AG10803 (cell line): ENCODE measurements around the gene CLCNKB.
"Not testable (repeated sequence)": the region's sequence is repeated elsewhere in the genome, so short reads cannot be mapped to it uniquely, and the experiment has no call there.

Source experiments
- DNase-seq: peaks from one replicate; pipeline ENCODE4 v3.0.0; 2010; ENCODE audit warnings: low read depth
- H3K4me3 ChIP-seq: 2 replicates; pipeline ENCODE4 v1.5.1; 2011; ENCODE audit warnings: mild to moderate bottlenecking, low read length, control low read depth
- CTCF ChIP-seq: conservative IDR thresholded peaks from 2 replicates; pipeline ENCODE4 v1.5.1; 2011; ENCODE audit warnings: mild to moderate bottlenecking, low read length, control low read depth, inconsistent platforms

The CLCNKB gene

GRCh38 chr1:16020325-16020724, 23.3 kb upstream of the CLCNKB start:
- TF ChIP-seq CTCF: no peak
- DNase-seq: no peak
- no peak overlapping the region for H3K4me3 ChIP-seq

- not testable (repeated sequence) for H3K4me3 ChIP-seq, DNase-seq
Observed at GRCh38 chr1:16020878-16021277, 22.7 kb upstream of the CLCNKB start.

GRCh38 chr1:16021681-16022080, 21.9 kb upstream of the CLCNKB start, which contains the start of gene CLCNKA:
CLCNKA (plus strand) TSS chr1:16022036; CDS start chr1:16022620, 584 bp downstream.
- DNase-seq: no peak
- no peak for TF ChIP-seq CTCF
- no peak within 1 kb of the TSS for H3K4me3 ChIP-seq

GRCh38 chr1:16022393-16022792, 21.2 kb upstream of the CLCNKB start:
- TF ChIP-seq CTCF: no peak
- no peak overlapping the region for H3K4me3 ChIP-seq
- DNase-seq: no peak

GRCh38 chr1:16023050-16023653, 20.4 kb upstream of the CLCNKB start:
- DNase-seq: no peak
- TF ChIP-seq CTCF: no peak
- no peak overlapping the region for H3K4me3 ChIP-seq

- not testable (repeated sequence) for H3K4me3 ChIP-seq, DNase-seq
Observed at GRCh38 chr1:16026302-16026701, 17.3 kb upstream of the CLCNKB start.

- TF ChIP-seq CTCF: no peak
- H3K4me3 ChIP-seq: peak overlapping the region; percentile 20
- no peak for DNase-seq
Observed at GRCh38 chr1:16026723-16027484, 16.7 kb upstream of the CLCNKB start.

- DNase-seq: no peak
- H3K4me3 ChIP-seq: no peak overlapping the region
- no peak for TF ChIP-seq CTCF
Observed at GRCh38 chr1:16028237-16029002, 15.2 kb upstream of the CLCNKB start.

GRCh38 chr1:16029003-16029268, 14.6 kb upstream of the CLCNKB start:
- H3K4me3 ChIP-seq, DNase-seq: not testable (repeated sequence)
